Measurements from ENCODE around the gene AXDND1.

GRCh38 chr1:179545321-179545720, 179.6 kb downstream of the AXDND1 start:
- TF ChIP-seq CTCF (IDR thresholded peaks at IDR 0.05) (no peak), POLR2A (IDR thresholded peaks at IDR 0.05) (no peak)
